ENCODE measurements around the gene NPTXR. TPM values are rescaled to one million over a fixed set of nuclear protein-coding genes. Genes with fewer than 3 reads are reported as not detected.

NPTXR gene
- total and polyA plus RNA-seq, 2 of the 4 experiments (the other 2 are of a cell fraction) = 0.36 to 2.2 TPM

DNA sequence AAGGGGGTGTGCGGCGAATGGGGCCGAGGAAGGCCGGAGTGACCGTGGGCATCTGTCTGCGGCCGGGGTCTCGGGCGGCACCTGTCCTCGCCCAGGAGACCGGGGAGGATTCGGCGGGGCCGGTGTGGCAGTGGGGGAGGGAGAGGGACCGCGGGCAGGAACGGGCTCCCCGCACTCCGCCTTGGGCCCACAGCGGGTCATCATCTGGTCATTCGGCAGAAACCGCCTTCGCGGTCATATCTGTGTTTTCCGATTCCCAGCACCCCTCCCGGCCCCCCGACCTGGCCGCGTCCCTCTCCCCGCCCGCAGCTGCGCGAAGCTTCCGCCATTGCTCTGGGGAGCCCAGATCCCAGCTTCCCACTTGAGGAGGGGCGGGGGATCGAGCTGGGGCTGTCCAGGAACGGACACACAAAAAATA lies 29.0 kb upstream of the NPTXR start:
- H3K9me1 ChIP-seq (ENCODE audit: insufficient read depth, low read length) = peaks cover 4% of the 10 kb centered on the region; the same call in 1 of the 2 replicates
- peak; percentile 22 for ATAC-seq (ENCODE audit: low read depth)
- peak overlapping the region; percentile 70 for H3K18ac ChIP-seq (ENCODE audit: low read depth, low read length)
- intact Hi-C loops (cut with micrococcal nuclease) (loop anchor here (2.0 to 5.0 kb wide), 3 partner anchors 52 to 434 kb away; partner anchors contain the start of gene APOBEC3B), in situ Hi-C loops (cut with MboI; ENCODE audit: low sequenced_read_pairs) (loop anchor here (25.0 kb wide), 1 partner anchor 239 kb away; no protein-coding TSS in a partner anchor), dilution Hi-C loops (cut with HindIII; ENCODE audit: low sequenced_read_pairs, unreplicated experiment) (no loop called here)
- H3K4me2 ChIP-seq (ENCODE audit: low read depth, low read length) = peak overlapping the region; percentile 85
- WGBS, 2 experiments (ENCODE audit: extremely low coverage in 2 of 2, insufficient read length in 1 of 2) = no CpG with 5 or more reads among the region's 37 CpGs
- H2AK5ac ChIP-seq (ENCODE audit: low read depth, low read length) = peak overlapping the region; percentile 72; the same call in 1 of the 2 replicates
- peak overlapping the region; percentile 91 for H3K4ac ChIP-seq (ENCODE audit: low read depth, low read length)
- peak overlapping the region; percentile 93 for H2BK120ac ChIP-seq (ENCODE audit: low read depth, low read length)
- H4K5ac ChIP-seq (ENCODE audit: low read depth, low read length) = peak overlapping the region; percentile 70
- peak overlapping the region; percentile 87 for H3K9ac ChIP-seq (ENCODE audit: low read depth, low read length)
- peak overlapping the region; percentile 29; the same call in 1 of the 2 replicates for H2BK20ac ChIP-seq (ENCODE audit: low read depth, low read length)
- TF ChIP-seq NFE2L2 (IDR thresholded peaks at IDR 0.05; ENCODE audit: low read depth, low read length) (no peak), SMC3 (IDR thresholded peaks at IDR 0.05; ENCODE audit: low read depth, low read length) (no peak), RAD21 (IDR thresholded peaks at IDR 0.05; ENCODE audit: low read length) (no peak), BHLHE40 (IDR thresholded peaks at IDR 0.05; ENCODE audit: low read depth, low read length) (no peak), RCOR1 (IDR thresholded peaks at IDR 0.05; ENCODE audit: insufficient replicate concordance, low read length) (no peak), POLR2A (IDR thresholded peaks at IDR 0.05; ENCODE audit: low read depth, low read length) (no peak), MAFK (IDR thresholded peaks at IDR 0.05; ENCODE audit: low read depth, low read length) (no peak), CHD1 (IDR thresholded peaks at IDR 0.05; ENCODE audit: low read depth, low read length) (no peak), FOS (IDR thresholded peaks at IDR 0.05; ENCODE audit: low read depth, low read length) (no peak), RFX5 (IDR thresholded peaks at IDR 0.05; ENCODE audit: low read depth, low read length) (no peak), CEBPB (IDR thresholded peaks at IDR 0.05; ENCODE audit: low read depth, low read length) (no peak), MXI1 (IDR thresholded peaks at IDR 0.05; ENCODE audit: borderline replicate concordance, low read depth, low read length) (no peak), MAZ (IDR thresholded peaks at IDR 0.05; ENCODE audit: borderline replicate concordance, low read depth, low read length) (no peak)
- TF ChIP-seq, protein P1, sequence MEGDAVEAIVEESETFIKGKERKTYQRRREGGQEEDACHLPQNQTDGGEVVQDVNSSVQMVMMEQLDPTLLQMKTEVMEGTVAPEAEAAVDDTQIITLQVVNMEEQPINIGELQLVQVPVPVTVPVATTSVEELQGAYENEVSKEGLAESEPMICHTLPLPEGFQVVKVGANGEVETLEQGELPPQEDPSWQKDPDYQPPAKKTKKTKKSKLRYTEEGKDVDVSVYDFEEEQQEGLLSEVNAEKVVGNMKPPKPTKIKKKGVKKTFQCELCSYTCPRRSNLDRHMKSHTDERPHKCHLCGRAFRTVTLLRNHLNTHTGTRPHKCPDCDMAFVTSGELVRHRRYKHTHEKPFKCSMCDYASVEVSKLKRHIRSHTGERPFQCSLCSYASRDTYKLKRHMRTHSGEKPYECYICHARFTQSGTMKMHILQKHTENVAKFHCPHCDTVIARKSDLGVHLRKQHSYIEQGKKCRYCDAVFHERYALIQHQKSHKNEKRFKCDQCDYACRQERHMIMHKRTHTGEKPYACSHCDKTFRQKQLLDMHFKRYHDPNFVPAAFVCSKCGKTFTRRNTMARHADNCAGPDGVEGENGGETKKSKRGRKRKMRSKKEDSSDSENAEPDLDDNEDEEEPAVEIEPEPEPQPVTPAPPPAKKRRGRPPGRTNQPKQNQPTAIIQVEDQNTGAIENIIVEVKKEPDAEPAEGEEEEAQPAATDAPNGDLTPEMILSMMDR (conservative IDR thresholded peaks at IDR 0.05; ENCODE audit: low read depth, low read length) = no peak
- TF ChIP-seq, protein P2, sequence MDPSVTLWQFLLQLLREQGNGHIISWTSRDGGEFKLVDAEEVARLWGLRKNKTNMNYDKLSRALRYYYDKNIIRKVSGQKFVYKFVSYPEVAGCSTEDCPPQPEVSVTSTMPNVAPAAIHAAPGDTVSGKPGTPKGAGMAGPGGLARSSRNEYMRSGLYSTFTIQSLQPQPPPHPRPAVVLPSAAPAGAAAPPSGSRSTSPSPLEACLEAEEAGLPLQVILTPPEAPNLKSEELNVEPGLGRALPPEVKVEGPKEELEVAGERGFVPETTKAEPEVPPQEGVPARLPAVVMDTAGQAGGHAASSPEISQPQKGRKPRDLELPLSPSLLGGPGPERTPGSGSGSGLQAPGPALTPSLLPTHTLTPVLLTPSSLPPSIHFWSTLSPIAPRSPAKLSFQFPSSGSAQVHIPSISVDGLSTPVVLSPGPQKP (IDR thresholded peaks at IDR 0.05; ENCODE audit: borderline replicate concordance, low read depth, low read length) = no peak
- TF ChIP-seq, protein P3, sequence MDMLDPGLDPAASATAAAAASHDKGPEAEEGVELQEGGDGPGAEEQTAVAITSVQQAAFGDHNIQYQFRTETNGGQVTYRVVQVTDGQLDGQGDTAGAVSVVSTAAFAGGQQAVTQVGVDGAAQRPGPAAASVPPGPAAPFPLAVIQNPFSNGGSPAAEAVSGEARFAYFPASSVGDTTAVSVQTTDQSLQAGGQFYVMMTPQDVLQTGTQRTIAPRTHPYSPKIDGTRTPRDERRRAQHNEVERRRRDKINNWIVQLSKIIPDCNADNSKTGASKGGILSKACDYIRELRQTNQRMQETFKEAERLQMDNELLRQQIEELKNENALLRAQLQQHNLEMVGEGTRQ (IDR thresholded peaks at IDR 0.05; ENCODE audit: low read depth, low read length) = no peak
- peak overlapping the region; percentile 70 for H3K4me3 ChIP-seq (ENCODE audit: insufficient read depth, low read depth, low read length)
- peaks cover 17 to 37% of the 10 kb centered on the region in 2 experiments for H3K79me1 ChIP-seq (ENCODE audit: low read depth in 1 of 2, low read length in 2 of 2)
- ChIA-PET POLR2A (ENCODE audit: unreplicated experiment) (no interaction called here), CTCF (interaction anchor here (1.4 kb wide), 1 partner anchor 104 kb away, joined by 3 read pairs; no protein-coding TSS in a partner anchor)
- H2BK15ac ChIP-seq (ENCODE audit: low read depth, low read length) = peak overlapping the region; percentile 55; the same call in 1 of the 3 replicates
- BruUV-seq (replicated peaks) = no TSS peak
- H3K27me3 ChIP-seq (ENCODE audit: control insufficient read depth, insufficient read depth, low read length) = no peaks in the 10 kb centered on the region
- no peaks in the 10 kb centered on the region for H3K4me1 ChIP-seq (ENCODE audit: control insufficient read depth, insufficient read depth, low read length)
- peak overlapping the region; percentile 85; the same call in 1 of the 2 replicates for H4K91ac ChIP-seq (ENCODE audit: insufficient read depth, low read depth, low read length)
- peaks cover 27% of the 10 kb centered on the region for H4K20me1 ChIP-seq (ENCODE audit: insufficient read depth, low read length)
- H3K56ac ChIP-seq (ENCODE audit: extremely low read depth, insufficient read depth, low read length) = peak overlapping the region; percentile 74
- H3K14ac ChIP-seq (replicated peaks; ENCODE audit: low read depth, low read length) = peak overlapping the region; percentile 89
- H2AK9ac ChIP-seq (replicated peaks; ENCODE audit: low read depth, low read length, poor library complexity) = peak overlapping the region; percentile 92
- peak overlapping the region; percentile 93 to 94 for H4K8ac ChIP-seq (ENCODE audit: low read depth in 2 of 2, low read length in 2 of 2)
- H3K36me3 ChIP-seq (ENCODE audit: control insufficient read depth, insufficient read depth, low read length) = peaks cover 12% of the 10 kb centered on the region
- peak overlapping the region; percentile 95 for H3K27ac ChIP-seq (ENCODE audit: insufficient read depth, low read length)
- H2AFZ ChIP-seq (replicated peaks; ENCODE audit: low read length, poor library complexity) = peak overlapping the region; percentile 99
- no peaks in the 10 kb centered on the region for H3K9me3 ChIP-seq (ENCODE audit: control insufficient read depth, insufficient read depth, low read length)
- peak; percentile 32 for DNase-seq
- peak overlapping the region; percentile 86; the same call in 1 of the 2 replicates for H3K23ac ChIP-seq (ENCODE audit: low read depth, low read length)
- H2BK5ac ChIP-seq (ENCODE audit: low read depth, low read length, poor library complexity, severe bottlenecking) = peak overlapping the region; percentile 86

Data from IMR-90 (cell line).